Loucy (cell line): ENCODE results near the gene LRRC15.

ENCODE experiments used
- CTCF ChIP-seq: fragments of 200-600 bp; sonication (generic); conservative IDR thresholded peaks from 2 replicates; pipeline ENCODE4 v1.5.1; 2014; ENCODE audit warnings: mild to moderate bottlenecking, antibody characterized with exemption, low read length
- EZH2phosphoT487 ChIP-seq: fragments of 200-600 bp; IDR thresholded peaks from 2 replicates; pipeline ENCODE4 v1.6.1; 2018; ENCODE audit warnings: antibody characterized with exemption, mild to moderate bottlenecking, moderate library complexity, borderline replicate concordance

DNA sequence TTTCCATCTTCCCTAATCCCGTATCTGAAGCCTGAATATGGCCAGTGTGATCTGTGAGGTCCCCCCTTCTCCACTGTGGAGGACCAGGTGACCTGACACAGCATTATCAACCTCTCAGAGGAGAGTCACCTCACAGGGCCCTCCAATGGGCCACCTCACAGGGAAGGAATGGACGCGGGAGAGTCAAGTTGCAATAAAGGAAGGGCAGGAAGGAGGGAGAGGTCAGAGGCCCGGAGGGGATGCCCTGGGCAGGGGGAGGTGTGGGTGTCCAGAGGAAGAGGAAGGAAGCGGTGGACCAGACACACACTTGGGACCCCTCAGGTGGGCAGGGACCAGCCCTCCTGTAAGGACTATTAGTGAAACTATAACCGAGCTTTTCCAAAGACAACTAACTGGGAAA is 14.6 kb upstream of the LRRC15 start:
- no peak for TF ChIP-seq CTCF
- TF ChIP-seq EZH2phosphoT487: no peak
